ENCODE data around the gene MRS2. TPM values are rescaled to one million over a fixed set of nuclear protein-coding genes. Genes with fewer than 3 reads are reported as not detected.
A peak's percentile ranks its signal among the peaks of the same experiment; 100 is the strongest.

MRS2 gene
- total RNA-seq, 1 experiment from 2014 or later, result 19.8 TPM

DNA sequence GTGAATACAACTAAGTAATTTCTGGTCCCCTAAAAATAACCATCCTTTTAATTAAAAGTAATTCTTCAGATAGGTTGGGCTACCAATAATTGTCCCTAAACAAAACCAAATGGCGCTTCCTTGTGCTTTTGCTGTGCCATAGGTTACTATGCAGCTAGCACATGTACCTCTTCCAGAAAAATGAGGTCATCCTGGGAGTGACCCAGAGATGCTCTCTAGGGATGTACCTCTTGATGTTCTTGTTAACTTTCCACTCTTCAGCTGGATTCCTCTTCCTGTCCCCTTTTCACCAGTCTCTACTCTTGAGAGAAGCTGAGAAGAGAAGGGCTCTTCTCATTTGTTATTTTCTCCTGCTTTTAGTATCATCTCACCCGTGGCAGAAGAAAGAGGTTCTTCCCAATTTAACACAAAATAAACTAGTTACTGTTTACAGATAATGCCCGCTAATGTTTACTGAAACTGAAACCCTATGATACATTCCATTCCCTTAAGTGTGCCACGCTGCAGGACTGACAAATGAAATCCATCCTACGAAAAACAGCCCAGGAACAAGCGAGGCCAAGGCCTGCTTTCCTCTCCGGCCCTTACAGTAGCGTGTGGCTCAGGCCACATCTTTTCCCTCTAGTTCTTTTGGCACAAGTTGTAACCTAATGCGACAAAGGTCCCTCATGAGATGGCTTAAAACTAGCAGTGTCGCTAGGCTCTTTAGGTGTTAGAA lies 24.2 kb downstream of the MRS2 start:
- TF ChIP-seq, protein P1, sequence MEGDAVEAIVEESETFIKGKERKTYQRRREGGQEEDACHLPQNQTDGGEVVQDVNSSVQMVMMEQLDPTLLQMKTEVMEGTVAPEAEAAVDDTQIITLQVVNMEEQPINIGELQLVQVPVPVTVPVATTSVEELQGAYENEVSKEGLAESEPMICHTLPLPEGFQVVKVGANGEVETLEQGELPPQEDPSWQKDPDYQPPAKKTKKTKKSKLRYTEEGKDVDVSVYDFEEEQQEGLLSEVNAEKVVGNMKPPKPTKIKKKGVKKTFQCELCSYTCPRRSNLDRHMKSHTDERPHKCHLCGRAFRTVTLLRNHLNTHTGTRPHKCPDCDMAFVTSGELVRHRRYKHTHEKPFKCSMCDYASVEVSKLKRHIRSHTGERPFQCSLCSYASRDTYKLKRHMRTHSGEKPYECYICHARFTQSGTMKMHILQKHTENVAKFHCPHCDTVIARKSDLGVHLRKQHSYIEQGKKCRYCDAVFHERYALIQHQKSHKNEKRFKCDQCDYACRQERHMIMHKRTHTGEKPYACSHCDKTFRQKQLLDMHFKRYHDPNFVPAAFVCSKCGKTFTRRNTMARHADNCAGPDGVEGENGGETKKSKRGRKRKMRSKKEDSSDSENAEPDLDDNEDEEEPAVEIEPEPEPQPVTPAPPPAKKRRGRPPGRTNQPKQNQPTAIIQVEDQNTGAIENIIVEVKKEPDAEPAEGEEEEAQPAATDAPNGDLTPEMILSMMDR (conservative IDR thresholded peaks at IDR 0.05; ENCODE audit: low read depth, low read length), result no peak
- no peak for TF ChIP-seq EZH2 (IDR thresholded peaks at IDR 0.05; ENCODE audit: low read length, unreplicated experiment)
- TF ChIP-seq EZH2phosphoT487 (IDR thresholded peaks at IDR 0.05; ENCODE audit: borderline replicate concordance, low read length), result no peak
- Histone ChIP-seq H3K9ac (ENCODE audit: low read length) (no peak overlapping the region), H3K9me2 (replicated peaks; ENCODE audit: low read length) (no peaks in the 10 kb centered on the region), H2AFZ (ENCODE audit: low read length) (no peak overlapping the region), H3K4me3 (ENCODE audit: low read length) (no peak overlapping the region), H3K9me3 (ENCODE audit: low read length) (no peaks in the 10 kb centered on the region), H3K79me2 (ENCODE audit: low read length) (no peaks in the 10 kb centered on the region), H3K36me3 (ENCODE audit: low read depth, low read length) (peaks cover 41% of the 10 kb centered on the region), H3K4me1 (ENCODE audit: insufficient read depth, low read length) (peaks cover 57% of the 10 kb centered on the region), H3F3A (ENCODE audit: low read length, unreplicated experiment) (no peaks in the 10 kb centered on the region), H3K27me3 (ENCODE audit: low read length) (no peaks in the 10 kb centered on the region), H4K20me1 (ENCODE audit: low read length) (no peaks in the 10 kb centered on the region), H3K27ac (ENCODE audit: low read length) (no peak overlapping the region), H3K4me2 (ENCODE audit: low read length) (no peak overlapping the region)
- no peak for DNase-seq
- no TSS peak for BruUV-seq (replicated peaks)
- ChIA-PET POLR2A (ENCODE audit: unreplicated experiment) (no interaction called here), CTCF (no interaction called here)
- no peak for ATAC-seq
- intact Hi-C loops (cut with micrococcal nuclease), result loop anchor here (5.0 kb wide), 2 partner anchors 220 to 270 kb away; partner anchors contain the start of gene KIAA0319

- peaks cover 25% of the 10 kb centered on the region for H3K36me3 ChIP-seq (ENCODE audit: low read depth, low read length)
- peak overlapping the region; percentile 52 for H3K4me2 ChIP-seq (ENCODE audit: low read length)
- H3K79me2 ChIP-seq (ENCODE audit: low read length), result no peaks in the 10 kb centered on the region
- H3K27ac ChIP-seq (ENCODE audit: low read length), result peak overlapping the region; percentile 65
- H3K27me3 ChIP-seq (ENCODE audit: low read length), result no peaks in the 10 kb centered on the region
- H3K4me1 ChIP-seq (ENCODE audit: insufficient read depth, low read length), result peaks cover 57% of the 10 kb centered on the region
- intact Hi-C loops (cut with micrococcal nuclease), result loop anchor here (5.0 kb wide), 2 partner anchors 219 to 269 kb away; partner anchors contain the start of gene KIAA0319
- no peaks in the 10 kb centered on the region for H3K9me3 ChIP-seq (ENCODE audit: low read length)
- DNase-seq (peak; percentile 88), ATAC-seq (peak; percentile 82)
- H4K20me1 ChIP-seq (ENCODE audit: low read length), result no peaks in the 10 kb centered on the region
- TF ChIP-seq, protein P1 (conservative IDR thresholded peaks at IDR 0.05; ENCODE audit: low read depth, low read length), result no peak
- TF ChIP-seq EZH2 (IDR thresholded peaks at IDR 0.05; ENCODE audit: low read length, unreplicated experiment), result no peak
- no peak for TF ChIP-seq EZH2phosphoT487 (IDR thresholded peaks at IDR 0.05; ENCODE audit: borderline replicate concordance, low read length)
- H3K9me2 ChIP-seq (replicated peaks; ENCODE audit: low read length), result no peaks in the 10 kb centered on the region
- ChIA-PET POLR2A (ENCODE audit: unreplicated experiment) (no interaction called here), CTCF (no interaction called here)
- no peak overlapping the region for H2AFZ ChIP-seq (ENCODE audit: low read length)
- no peak overlapping the region for H3K9ac ChIP-seq (ENCODE audit: low read length)
- H3K4me3 ChIP-seq (ENCODE audit: low read length), result no peak overlapping the region
- no peaks in the 10 kb centered on the region for H3F3A ChIP-seq (ENCODE audit: low read length, unreplicated experiment)
- no TSS peak for BruUV-seq (replicated peaks)
These were observed 25.9 kb downstream of the MRS2 start for GRCh38 chr6:24428615-24429014.

DNA sequence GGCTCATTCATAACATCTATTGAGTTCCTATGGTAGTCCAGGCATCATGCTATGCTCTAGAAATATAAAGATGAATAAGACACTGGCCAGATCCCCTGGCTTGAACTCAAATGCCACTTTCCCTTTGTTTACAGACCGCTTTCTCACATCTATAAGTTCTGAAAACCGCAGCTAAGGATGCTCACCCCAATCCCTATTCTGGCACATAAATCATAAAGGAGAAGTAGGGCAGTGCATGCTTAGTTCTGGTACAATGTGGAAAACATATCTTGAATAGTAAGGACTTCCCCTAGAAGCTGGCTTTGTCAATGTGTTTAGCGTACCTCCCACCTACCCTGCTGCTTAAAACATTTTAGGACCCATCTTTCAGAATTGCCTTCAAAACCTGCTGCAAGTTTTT lies 26.4 kb downstream of the MRS2 start:
- peak overlapping the region; percentile 65 for H3K27ac ChIP-seq (ENCODE audit: low read length)
- H3K9me2 ChIP-seq (replicated peaks; ENCODE audit: low read length), result no peaks in the 10 kb centered on the region
- no peak overlapping the region for H3K9ac ChIP-seq (ENCODE audit: low read length)
- DNase-seq (peak; percentile 43), ATAC-seq (peak; percentile 7)
- H3K79me2 ChIP-seq (ENCODE audit: low read length), result no peaks in the 10 kb centered on the region
- BruUV-seq (replicated peaks), result no TSS peak
- no peak overlapping the region for H2AFZ ChIP-seq (ENCODE audit: low read length)
- no peak overlapping the region for H3K4me3 ChIP-seq (ENCODE audit: low read length)
- H3K36me3 ChIP-seq (ENCODE audit: low read depth, low read length), result peaks cover 21% of the 10 kb centered on the region
- peak overlapping the region; percentile 52 for H3K4me2 ChIP-seq (ENCODE audit: low read length)
- peaks cover 56% of the 10 kb centered on the region for H3K4me1 ChIP-seq (ENCODE audit: insufficient read depth, low read length)
- POLR2A ChIA-PET (ENCODE audit: unreplicated experiment), result no interaction called here
- CTCF ChIA-PET, result no interaction called here
- no peak for TF ChIP-seq EZH2phosphoT487 (IDR thresholded peaks at IDR 0.05; ENCODE audit: borderline replicate concordance, low read length)
- TF ChIP-seq EZH2 (IDR thresholded peaks at IDR 0.05; ENCODE audit: low read length, unreplicated experiment), result no peak
- TF ChIP-seq, protein P1 (conservative IDR thresholded peaks at IDR 0.05; ENCODE audit: low read depth, low read length), result no peak
- intact Hi-C loops (cut with micrococcal nuclease), result loop anchor here (5.0 kb wide), 2 partner anchors 218 to 268 kb away; partner anchors contain the start of gene KIAA0319
- H3K27me3 ChIP-seq (ENCODE audit: low read length), result no peaks in the 10 kb centered on the region
- no peaks in the 10 kb centered on the region for H4K20me1 ChIP-seq (ENCODE audit: low read length)
- H3F3A ChIP-seq (ENCODE audit: low read length, unreplicated experiment), result no peaks in the 10 kb centered on the region
- H3K9me3 ChIP-seq (ENCODE audit: low read length), result no peaks in the 10 kb centered on the region
